Type B pancreatic cell (in vitro differentiated cells): Measurements from ENCODE around the gene ADRM1. TPM values are rescaled to one million over a fixed set of nuclear protein-coding genes. Genes with fewer than 3 reads are reported as not detected.

Source experiments
- DNase-seq: peaks from one replicate; pipeline ENCODE4 v3.0.0; 2021; ENCODE audit warnings: mixed read lengths; ENCODE audit not compliant: unreplicated experiment; ENCODE audit errors: extremely low spot score
- H3K27ac Mint-ChIP-seq: 2 replicates; pipeline ENCODE4 v1.8.0; 2021; ENCODE audit warnings: mild to moderate bottlenecking, mixed read lengths
- H3K27me3 Mint-ChIP-seq: 2 replicates; pipeline ENCODE4 v1.8.0; 2021; ENCODE audit warnings: mixed read lengths
- H3K36me3 Mint-ChIP-seq: 2 replicates; pipeline ENCODE4 v1.8.0; 2021; ENCODE audit warnings: mixed read lengths
- H3K4me1 Mint-ChIP-seq: one replicate; pipeline ENCODE4 v1.8.0; 2021; ENCODE audit warnings: mixed read lengths; ENCODE audit not compliant: unreplicated experiment
- H3K4me3 Mint-ChIP-seq: 2 replicates; pipeline ENCODE4 v1.8.0; 2021; ENCODE audit warnings: mild to moderate bottlenecking, mixed read lengths
- H3K9me3 Mint-ChIP-seq: 2 replicates; pipeline ENCODE4 v1.8.0; 2021; ENCODE audit warnings: mixed read lengths
- CTCF ChIP-seq: fragments of 200-600 bp; sonication (generic); conservative IDR thresholded peaks from 2 replicates; pipeline ENCODE4 v1.5.0; 2021; ENCODE audit warnings: antibody characterized with exemption, mild to moderate bottlenecking
- total RNA-seq: library from RNA; stranded (reverse); gene quantifications from 2 replicates; pipeline ENCODE4 v1.2.1, GENCODE V29; 2021; ENCODE audit warnings: low replicate concordance

The ADRM1 gene
- total RNA-seq, 1 donor from 2014 or later: 67.2 TPM

GRCh38 chr20:62259294-62259565 lies 43.6 kb upstream of the ADRM1 start:
- Mint-ChIP-seq H3K4me3 (no peak overlapping the region), H3K27me3 (no peaks in the 10 kb centered on the region), H3K36me3 (no peaks in the 10 kb centered on the region), H3K4me1 (no peaks in the 10 kb centered on the region), H3K27ac (no peak overlapping the region), H3K9me3 (no peaks in the 10 kb centered on the region)
- DNase-seq: no peak
- no peak for TF ChIP-seq CTCF

- H3K36me3 Mint-ChIP-seq: peaks cover 11% of the 10 kb centered on the region
- no peaks in the 10 kb centered on the region for H3K4me1 Mint-ChIP-seq
- TF ChIP-seq CTCF: no peak
- no peak for DNase-seq
- H3K27ac Mint-ChIP-seq: no peak overlapping the region
- no peaks in the 10 kb centered on the region for H3K9me3 Mint-ChIP-seq
- H3K27me3 Mint-ChIP-seq: no peaks in the 10 kb centered on the region
- H3K4me3 Mint-ChIP-seq: no peak overlapping the region
These were observed 40.7 kb upstream of the ADRM1 start for GRCh38 chr20:62262064-62262463.

DNA sequence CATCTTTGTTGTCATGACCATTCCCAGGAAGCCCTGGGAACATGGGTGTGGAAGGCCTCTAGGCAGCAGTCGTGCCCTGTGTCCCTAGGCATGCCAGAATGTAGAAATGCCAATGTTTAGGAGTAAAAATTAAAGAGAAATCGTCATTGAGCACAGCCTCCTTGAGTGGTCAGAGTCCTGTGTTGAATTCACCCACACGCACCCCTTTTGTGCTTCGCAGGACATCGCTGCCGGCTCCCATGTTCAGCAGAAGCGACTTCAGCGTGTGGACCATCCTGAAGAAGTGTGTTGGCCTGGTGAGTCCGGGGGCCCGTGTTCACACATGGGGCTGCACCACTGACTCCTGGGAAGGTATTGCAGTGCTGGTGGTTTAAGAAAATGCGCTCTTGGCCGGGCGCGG lies 39.4 kb upstream of the ADRM1 start:
- no peaks in the 10 kb centered on the region for H3K4me1 Mint-ChIP-seq
- no peak for TF ChIP-seq CTCF
- no peaks in the 10 kb centered on the region for H3K9me3 Mint-ChIP-seq
- peaks cover 14% of the 10 kb centered on the region for H3K36me3 Mint-ChIP-seq
- H3K4me3 Mint-ChIP-seq: no peak overlapping the region
- no peaks in the 10 kb centered on the region for H3K27me3 Mint-ChIP-seq
- DNase-seq: no peak
- no peak overlapping the region for H3K27ac Mint-ChIP-seq

- Mint-ChIP-seq H3K27me3 (no peaks in the 10 kb centered on the region), H3K27ac (no peak overlapping the region), H3K36me3 (peaks cover 14% of the 10 kb centered on the region), H3K4me1 (no peaks in the 10 kb centered on the region), H3K4me3 (no peak overlapping the region), H3K9me3 (no peaks in the 10 kb centered on the region)
- DNase-seq: no peak
- no peak for TF ChIP-seq CTCF
These were observed 37.4 kb upstream of the ADRM1 start for GRCh38 chr20:62265365-62265764.

GRCh38 chr20:62266340-62266739 lies 36.5 kb upstream of the ADRM1 start:
- Mint-ChIP-seq H3K27me3 (no peaks in the 10 kb centered on the region), H3K4me1 (no peaks in the 10 kb centered on the region), H3K9me3 (no peaks in the 10 kb centered on the region), H3K4me3 (no peak overlapping the region), H3K36me3 (peaks cover 14% of the 10 kb centered on the region), H3K27ac (no peak overlapping the region)
- TF ChIP-seq CTCF: no peak
- no peak for DNase-seq

DNA sequence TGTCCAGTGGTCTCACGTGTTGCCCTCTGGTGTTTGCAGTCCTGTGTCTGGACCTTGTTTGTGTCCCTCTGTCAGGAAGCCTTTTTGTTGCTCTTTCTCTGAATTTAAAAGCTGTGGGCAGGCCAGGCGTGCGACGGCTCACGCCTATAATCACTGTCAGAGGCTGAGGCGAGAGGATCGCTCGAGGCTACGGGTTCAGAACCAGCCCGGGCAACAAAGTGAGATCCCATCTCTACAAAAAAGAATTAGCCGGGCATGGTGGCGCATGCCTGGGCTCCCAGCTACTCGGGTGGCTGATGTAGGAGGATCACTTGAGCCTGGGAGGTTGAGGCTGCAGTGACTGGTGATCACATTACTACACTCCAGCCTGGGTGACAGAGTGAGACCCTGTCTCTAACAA lies 35.9 kb upstream of the ADRM1 start:
- Mint-ChIP-seq H3K9me3 (no peaks in the 10 kb centered on the region), H3K36me3 (peaks cover 14% of the 10 kb centered on the region), H3K4me3 (no peak overlapping the region), H3K4me1 (no peaks in the 10 kb centered on the region), H3K27ac (no peak overlapping the region), H3K27me3 (no peaks in the 10 kb centered on the region)
- DNase-seq: no peak
- no peak for TF ChIP-seq CTCF
